GM06990 (cell line): Measurements from ENCODE around the gene SUPT20HL1.
"Not testable (repeated sequence)": the region's sequence is repeated elsewhere in the genome, so short reads cannot be mapped to it uniquely, and the experiment has no call there.

ENCODE experiments used
- DNase-seq: peaks from one replicate; pipeline ENCODE4 v3.0.0-alpha.2; 2011; ENCODE audit not compliant: insufficient read length; ENCODE audit errors: extremely low read depth
- H3K27me3 ChIP-seq: replicated peaks from 2 replicates; pipeline ENCODE4 v1.6.0; 2011; ENCODE audit warnings: low read length; ENCODE audit not compliant: control insufficient read depth, insufficient read depth
- H3K36me3 ChIP-seq: 2 replicates; pipeline ENCODE4 v1.5.1; 2011; ENCODE audit warnings: low read length; ENCODE audit not compliant: control insufficient read depth, insufficient read depth
- H3K4me3 ChIP-seq: replicated peaks from 2 replicates; pipeline ENCODE4 v1.5.1; 2011; ENCODE audit warnings: low read depth, mild to moderate bottlenecking, control low read depth, low read length
- CTCF ChIP-seq: IDR thresholded peaks from 2 replicates; pipeline ENCODE4 v1.5.1; 2011; ENCODE audit warnings: low read length, control low read depth, mild to moderate bottlenecking, inconsistent platforms; ENCODE audit not compliant: insufficient read depth, poor library complexity, severe bottlenecking

The SUPT20HL1 gene

DNA sequence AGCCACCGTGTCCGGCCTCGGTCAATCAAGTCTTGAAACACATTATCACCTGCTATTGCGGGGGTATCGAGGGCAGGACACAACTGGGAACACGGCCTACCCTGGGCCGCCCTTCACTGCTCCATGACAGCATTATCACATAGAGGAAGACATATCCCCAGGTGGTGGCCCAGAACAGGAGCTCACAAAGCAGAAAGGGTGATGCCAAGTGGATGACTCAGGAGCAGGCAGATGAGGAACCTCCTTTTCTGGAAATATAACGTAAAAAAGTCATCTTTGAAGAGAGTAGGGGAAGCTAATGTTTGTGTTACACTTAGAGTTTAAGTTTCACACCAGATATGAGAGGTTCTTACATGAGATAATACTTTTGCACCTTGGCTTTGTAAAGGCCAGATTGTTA, 5.3 kb upstream of the SUPT20HL1 start:
- Histone ChIP-seq H3K4me3 (no peak overlapping the region), H3K27me3 (no peaks in the 10 kb centered on the region), H3K36me3 (no peaks in the 10 kb centered on the region)
- DNase-seq, result no peak
- no peak for TF ChIP-seq CTCF

DNA sequence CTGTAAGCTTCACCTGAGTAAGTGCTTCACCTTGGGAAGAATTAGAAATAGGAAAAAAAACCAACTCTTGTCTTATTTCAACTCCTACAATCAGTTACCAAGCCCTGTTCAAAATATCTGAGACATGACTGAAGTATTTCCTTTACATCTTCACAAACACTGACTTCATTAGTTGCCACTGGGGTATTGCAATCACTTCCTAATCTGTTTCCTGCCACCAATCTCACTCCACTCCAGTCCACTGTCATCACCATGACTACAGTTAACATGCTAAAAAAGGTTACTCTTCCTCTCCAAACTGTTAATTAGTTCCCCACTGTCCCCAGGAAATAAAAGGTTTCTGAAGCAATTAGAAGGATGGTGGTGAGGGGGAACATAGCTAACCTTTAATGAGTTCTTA, 3.3 kb upstream of the SUPT20HL1 start:
- Histone ChIP-seq H3K27me3 (no peaks in the 10 kb centered on the region), H3K36me3 (no peaks in the 10 kb centered on the region), H3K4me3 (no peak overlapping the region)
- DNase-seq, result no peak
- no peak for TF ChIP-seq CTCF

GRCh38 chrX:24362089-24362745, 1.8 kb downstream of the SUPT20HL1 start:
- not testable (repeated sequence) for H3K27me3 ChIP-seq, H3K36me3 ChIP-seq, DNase-seq, H3K4me3 ChIP-seq

DNA sequence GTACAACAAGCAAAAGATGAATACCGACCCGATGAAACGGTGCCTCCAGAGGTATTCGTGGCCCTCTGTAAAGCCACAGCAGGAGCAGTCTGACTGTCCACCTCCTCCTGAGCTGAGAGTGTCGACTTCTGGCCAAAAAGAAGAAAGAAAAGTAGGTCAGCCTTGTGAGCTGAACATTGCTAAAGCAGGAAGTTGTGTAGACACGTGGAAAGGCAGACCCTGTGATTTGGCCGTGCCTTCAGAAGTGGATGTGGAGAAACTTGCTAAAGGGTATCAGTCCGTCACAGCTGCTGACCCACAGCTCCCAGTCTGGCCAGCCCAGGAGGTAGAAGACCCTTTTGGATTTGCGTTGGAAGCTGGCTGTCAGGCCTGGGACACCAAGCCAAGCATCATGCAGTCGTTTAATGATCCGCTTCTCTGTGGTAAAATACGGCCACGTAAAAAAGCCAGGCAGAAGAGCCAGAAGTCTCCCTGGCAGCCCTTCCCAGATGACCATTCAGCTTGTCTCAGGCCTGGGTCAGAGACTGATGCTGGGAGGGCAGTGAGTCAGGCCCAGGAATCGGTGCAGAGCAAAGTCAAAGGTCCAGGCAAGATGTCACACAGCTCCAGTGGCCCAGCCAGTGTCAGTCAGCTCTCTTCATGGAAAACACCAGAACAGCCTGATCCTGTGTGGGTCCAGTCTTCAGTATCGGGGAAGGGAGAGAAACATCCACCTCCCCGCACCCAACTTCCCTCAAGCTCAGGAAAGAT, 3.2 kb downstream of the SUPT20HL1 start:
- not testable (repeated sequence) for DNase-seq, H3K27me3 ChIP-seq, H3K36me3 ChIP-seq, H3K4me3 ChIP-seq

DNA sequence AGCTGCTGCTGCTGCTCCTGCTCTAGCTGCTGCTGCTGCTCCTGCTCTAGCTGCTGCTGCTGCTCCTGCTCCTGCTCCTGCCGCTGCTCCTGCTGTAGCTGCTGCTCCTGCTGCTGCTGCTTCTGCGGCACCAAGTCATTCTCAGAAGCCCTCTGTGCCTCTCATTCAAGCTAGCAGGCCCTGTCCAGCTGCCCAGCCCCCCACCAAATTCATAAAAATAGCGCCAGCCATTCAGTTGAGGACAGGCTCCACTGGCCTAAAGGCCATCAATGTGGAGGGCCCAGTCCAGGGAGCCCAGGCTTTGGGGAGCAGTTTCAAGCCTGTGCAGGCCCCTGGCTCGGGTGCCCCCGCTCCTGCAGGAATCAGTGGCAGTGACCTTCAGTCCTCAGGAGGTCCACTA, 3.9 kb downstream of the SUPT20HL1 start:
- TF ChIP-seq CTCF, result no peak
- Histone ChIP-seq H3K4me3 (no peak overlapping the region), H3K27me3 (no peaks in the 10 kb centered on the region), H3K36me3 (no peaks in the 10 kb centered on the region)
- no peak for DNase-seq

DNA sequence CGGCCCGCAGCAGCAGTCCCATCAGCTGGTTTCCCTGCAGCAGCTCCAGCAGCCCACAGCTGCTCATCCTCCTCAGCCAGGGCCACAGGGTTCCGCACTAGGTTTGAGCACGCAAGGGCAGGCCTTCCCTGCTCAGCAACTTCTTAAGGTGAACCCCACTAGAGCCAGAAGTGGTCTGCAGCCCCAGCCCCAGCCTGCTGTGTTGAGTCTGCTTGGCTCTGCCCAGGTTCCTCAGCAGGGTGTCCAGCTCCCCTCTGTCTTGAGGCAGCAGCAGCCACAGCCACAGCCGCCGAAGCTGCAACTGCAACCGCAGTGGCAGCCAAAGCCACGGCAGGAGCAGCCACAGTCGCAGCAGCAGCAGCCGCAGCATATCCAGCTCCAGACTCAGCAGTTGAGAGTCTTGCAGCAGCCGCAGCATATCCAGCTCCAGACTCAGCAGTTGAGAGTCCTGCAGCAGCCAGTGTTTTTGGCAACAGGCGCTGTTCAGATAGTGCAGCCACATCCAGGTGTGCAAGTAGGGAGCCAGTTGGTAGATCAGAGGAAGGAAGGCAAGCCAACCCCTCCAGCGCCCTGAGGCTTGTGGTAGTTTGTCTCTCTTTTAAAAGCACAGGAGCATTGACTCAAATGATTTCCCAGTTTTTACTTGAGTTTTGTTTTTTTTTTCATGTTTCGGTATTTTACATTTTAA, 4.6 kb downstream of the SUPT20HL1 start:
- no peak for DNase-seq
- no peaks in the 10 kb centered on the region for H3K27me3 ChIP-seq
- TF ChIP-seq CTCF, result no peak
- no peaks in the 10 kb centered on the region for H3K36me3 ChIP-seq
- no peak overlapping the region for H3K4me3 ChIP-seq

DNA sequence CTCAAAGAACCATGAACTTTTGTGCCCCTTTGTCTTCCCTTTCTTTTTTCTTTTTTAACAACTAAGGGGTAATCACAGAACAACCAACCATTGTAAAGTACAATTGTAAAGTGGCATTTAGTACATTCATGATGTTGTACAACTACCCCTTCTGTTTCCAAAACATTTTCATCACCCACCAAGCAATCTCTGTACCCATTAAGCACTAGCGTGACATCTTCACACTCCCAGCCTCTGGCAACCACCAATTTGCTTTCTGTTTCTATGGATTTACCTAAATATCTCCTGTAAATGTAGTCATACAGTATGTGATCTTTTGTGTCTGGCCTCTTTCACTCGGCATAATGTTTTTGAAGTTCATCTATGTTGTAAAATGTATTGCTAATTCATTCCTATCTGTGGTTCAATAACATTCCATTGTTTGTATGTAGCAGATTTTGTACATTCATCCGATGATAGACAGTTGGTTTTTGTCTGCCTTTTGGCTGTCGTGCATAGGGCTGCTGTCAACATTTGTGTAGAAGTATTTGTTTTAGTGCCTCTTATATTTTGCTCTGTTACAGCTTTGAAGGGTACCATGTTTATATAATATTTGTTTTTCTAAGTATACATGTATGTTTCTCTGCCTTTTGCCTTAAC, 6.4 kb downstream of the SUPT20HL1 start:
- not testable (repeated sequence) for DNase-seq, H3K27me3 ChIP-seq, H3K36me3 ChIP-seq, H3K4me3 ChIP-seq
